ENCODE results near the gene MACF1. TPM values are rescaled to one million over a fixed set of nuclear protein-coding genes. Genes with fewer than 3 reads are reported as not detected.

The MACF1 gene
- total RNA-seq, 2 experiments from 2014 or later, result 248 to 252 TPM

DNA sequence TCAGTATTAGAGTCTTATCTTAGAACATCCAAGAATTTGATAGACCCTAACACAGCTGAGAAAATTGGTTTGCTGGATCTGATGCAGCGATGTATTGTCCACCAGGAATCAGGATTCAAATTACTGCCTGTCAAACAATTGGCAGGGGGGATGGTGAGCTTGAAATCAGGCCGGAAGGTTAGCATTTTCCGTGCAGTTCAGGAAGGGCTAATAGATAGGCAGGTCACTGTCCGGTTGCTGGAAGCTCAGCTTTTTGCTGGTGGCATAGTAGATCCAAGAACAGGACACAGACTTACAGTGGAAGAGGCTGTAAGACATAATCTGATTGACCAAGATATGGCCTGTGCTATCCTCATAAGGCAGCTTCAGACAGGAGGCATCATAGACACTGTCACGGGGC, 127.2 kb downstream of the MACF1 start:
- Mint-ChIP-seq H3K36me3 (ENCODE audit: low read depth) (peaks cover 98% of the 10 kb centered on the region), H3K27ac (peak overlapping the region; percentile 72), H3K9me3 (no peaks in the 10 kb centered on the region), H3K4me1 (ENCODE audit: low read depth) (peaks cover 37% of the 10 kb centered on the region), H3K27me3 (no peaks in the 10 kb centered on the region), H3K4me3 (no peak overlapping the region)
- DNase-seq, result no peak
- no peaks in the 10 kb centered on the region for H3K9me3 ChIP-seq (ENCODE audit: control insufficient read depth in 1 of 2, insufficient read depth in 1 of 2, low read length in 2 of 2)
- ChIA-PET POLR2A (no interaction called here), CTCF (interaction anchor here (0.8 kb wide), 1 partner anchor 79 kb away, joined by 3 read pairs; no protein-coding TSS in a partner anchor)
- ATAC-seq (ENCODE audit: poor library complexity), result no peak
- no peaks in the 10 kb centered on the region for H3K27me3 ChIP-seq (ENCODE audit: control insufficient read depth in 1 of 2, insufficient read depth in 2 of 2, low read length in 2 of 2)
- peaks cover 97% of the 10 kb centered on the region for H3K36me3 ChIP-seq (ENCODE audit: insufficient read depth, low read length)
- intact Hi-C loops (cut with DNase I, micrococcal nuclease), result no loop called here
- TF ChIP-seq, protein P1, sequence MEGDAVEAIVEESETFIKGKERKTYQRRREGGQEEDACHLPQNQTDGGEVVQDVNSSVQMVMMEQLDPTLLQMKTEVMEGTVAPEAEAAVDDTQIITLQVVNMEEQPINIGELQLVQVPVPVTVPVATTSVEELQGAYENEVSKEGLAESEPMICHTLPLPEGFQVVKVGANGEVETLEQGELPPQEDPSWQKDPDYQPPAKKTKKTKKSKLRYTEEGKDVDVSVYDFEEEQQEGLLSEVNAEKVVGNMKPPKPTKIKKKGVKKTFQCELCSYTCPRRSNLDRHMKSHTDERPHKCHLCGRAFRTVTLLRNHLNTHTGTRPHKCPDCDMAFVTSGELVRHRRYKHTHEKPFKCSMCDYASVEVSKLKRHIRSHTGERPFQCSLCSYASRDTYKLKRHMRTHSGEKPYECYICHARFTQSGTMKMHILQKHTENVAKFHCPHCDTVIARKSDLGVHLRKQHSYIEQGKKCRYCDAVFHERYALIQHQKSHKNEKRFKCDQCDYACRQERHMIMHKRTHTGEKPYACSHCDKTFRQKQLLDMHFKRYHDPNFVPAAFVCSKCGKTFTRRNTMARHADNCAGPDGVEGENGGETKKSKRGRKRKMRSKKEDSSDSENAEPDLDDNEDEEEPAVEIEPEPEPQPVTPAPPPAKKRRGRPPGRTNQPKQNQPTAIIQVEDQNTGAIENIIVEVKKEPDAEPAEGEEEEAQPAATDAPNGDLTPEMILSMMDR (IDR thresholded peaks at IDR 0.05), result no peak
- H3K4me3 ChIP-seq (ENCODE audit: low read length), result no peak overlapping the region
- H3K4me1 ChIP-seq (ENCODE audit: insufficient read depth, low read length), result no peaks in the 10 kb centered on the region
- no peak overlapping the region for H3K27ac ChIP-seq (ENCODE audit: low read depth in 1 of 2, low read length in 2 of 2)

- intact Hi-C loops (cut with DNase I, micrococcal nuclease), result no loop called here
- no peak overlapping the region for H3K4me3 Mint-ChIP-seq
- H3K9me3 ChIP-seq (ENCODE audit: control insufficient read depth in 1 of 2, insufficient read depth in 1 of 2, low read length in 2 of 2), result no peaks in the 10 kb centered on the region
- H3K4me1 ChIP-seq (ENCODE audit: insufficient read depth, low read length), result no peaks in the 10 kb centered on the region
- ATAC-seq (ENCODE audit: poor library complexity), result no peak
- peaks cover 32% of the 10 kb centered on the region for H3K4me1 Mint-ChIP-seq (ENCODE audit: low read depth)
- DNase-seq, result no peak
- peak overlapping the region; percentile 72 for H3K27ac Mint-ChIP-seq
- POLR2A ChIA-PET, result no interaction called here
- H3K27me3 Mint-ChIP-seq, result no peaks in the 10 kb centered on the region
- CTCF ChIA-PET, result no interaction called here
- peaks cover 98% of the 10 kb centered on the region for H3K36me3 Mint-ChIP-seq (ENCODE audit: low read depth)
- peaks cover 97% of the 10 kb centered on the region for H3K36me3 ChIP-seq (ENCODE audit: insufficient read depth, low read length)
- H3K9me3 Mint-ChIP-seq, result no peaks in the 10 kb centered on the region
- H3K27me3 ChIP-seq (ENCODE audit: control insufficient read depth in 1 of 2, insufficient read depth in 2 of 2, low read length in 2 of 2), result no peaks in the 10 kb centered on the region
- H3K4me3 ChIP-seq (ENCODE audit: low read length), result no peak overlapping the region
- no peak overlapping the region for H3K27ac ChIP-seq (ENCODE audit: low read depth in 1 of 2, low read length in 2 of 2)
- TF ChIP-seq, protein P1 (IDR thresholded peaks at IDR 0.05), result no peak
Observed at GRCh38 chr1:39332291-39332690, 127.8 kb downstream of the MACF1 start.

DNA sequence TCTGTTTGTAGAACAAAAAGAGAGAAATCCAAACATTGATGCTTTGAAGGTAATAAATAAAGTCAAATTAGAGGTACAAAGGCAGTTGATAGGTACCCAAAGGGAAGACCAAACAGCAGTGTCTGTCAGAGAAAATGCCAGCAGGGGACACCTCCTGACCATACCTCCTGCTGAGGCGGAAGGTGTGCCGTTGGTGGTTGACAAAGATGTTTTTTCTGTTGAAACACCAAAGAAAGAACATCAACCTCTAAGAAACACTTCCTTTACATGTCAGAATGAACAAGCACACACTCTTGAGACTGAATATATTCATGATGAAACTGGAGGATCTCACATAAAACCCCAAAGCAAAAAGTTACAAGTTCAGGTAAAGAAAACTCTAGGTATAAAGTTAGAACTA, 128.3 kb downstream of the MACF1 start:
- H3K27me3 Mint-ChIP-seq, result no peaks in the 10 kb centered on the region
- Histone ChIP-seq H3K4me1 (ENCODE audit: insufficient read depth, low read length) (no peaks in the 10 kb centered on the region), H3K27me3 (ENCODE audit: control insufficient read depth in 1 of 2, insufficient read depth in 2 of 2, low read length in 2 of 2) (no peaks in the 10 kb centered on the region), H3K27ac (ENCODE audit: low read depth in 1 of 2, low read length in 2 of 2) (no peak overlapping the region), H3K9me3 (ENCODE audit: control insufficient read depth in 1 of 2, insufficient read depth in 1 of 2, low read length in 2 of 2) (no peaks in the 10 kb centered on the region), H3K36me3 (ENCODE audit: insufficient read depth, low read length) (peaks cover 96% of the 10 kb centered on the region), H3K4me3 (ENCODE audit: low read length) (no peak overlapping the region)
- H3K4me1 Mint-ChIP-seq (ENCODE audit: low read depth), result peaks cover 31% of the 10 kb centered on the region
- ATAC-seq (ENCODE audit: poor library complexity) (no peak), DNase-seq (peak in 1 of 14 experiments; percentile 23)
- no peaks in the 10 kb centered on the region for H3K9me3 Mint-ChIP-seq
- peaks cover 98% of the 10 kb centered on the region for H3K36me3 Mint-ChIP-seq (ENCODE audit: low read depth)
- ChIA-PET CTCF (interaction anchor here (1.1 kb wide), 1 partner anchor 149 kb away, joined by 3 read pairs; no protein-coding TSS in a partner anchor), POLR2A (no interaction called here)
- TF ChIP-seq, protein P1 (IDR thresholded peaks at IDR 0.05), result no peak
- intact Hi-C loops (cut with DNase I, micrococcal nuclease), result no loop called here
- H3K27ac Mint-ChIP-seq, result peak overlapping the region; percentile 72
- H3K4me3 Mint-ChIP-seq, result no peak overlapping the region
